ENCODE measurements around the gene LDB2. TPM values are rescaled to one million over a fixed set of nuclear protein-coding genes. Genes with fewer than 3 reads are reported as not detected.

Gene LDB2
- polyA plus RNA-seq, 3 donors, result not detected

DNA sequence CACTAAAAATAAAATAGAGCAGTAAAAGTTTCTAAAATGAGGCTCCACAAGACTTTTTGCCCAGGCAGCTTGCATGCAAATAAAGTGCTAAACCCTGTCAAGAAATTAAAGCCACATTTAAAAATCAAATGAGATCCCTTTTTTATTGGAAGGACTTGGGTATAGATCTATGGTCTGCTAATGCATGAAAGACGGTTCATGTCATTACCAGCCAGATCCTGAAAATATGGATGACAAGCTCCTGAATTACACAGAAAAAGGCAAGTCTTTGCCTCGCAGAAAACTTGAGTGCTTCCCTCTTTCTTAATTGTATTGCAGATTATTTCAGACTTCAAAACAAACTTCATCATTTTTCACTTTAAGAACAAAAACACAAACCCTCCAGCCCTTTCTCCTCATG lies 169.6 kb downstream of the LDB2 start:
- Mint-ChIP-seq H3K4me3 (no peak overlapping the region), H3K36me3 (no peaks in the 10 kb centered on the region), H3K27me3 (ENCODE audit: low read depth in 3 of 3) (no peaks in the 10 kb centered on the region), H3K4me1 (no peaks in the 10 kb centered on the region), H3K27ac (no peak overlapping the region), H3K9me3 (peaks cover 0 to 5% (median 3%) of the 10 kb centered on the region in 7 donors)
- H3K4me1 ChIP-seq (ENCODE audit: control insufficient read depth in 1 of 2, insufficient read depth in 2 of 2, low read length in 2 of 2), result no peaks in the 10 kb centered on the region
- no peaks in the 10 kb centered on the region for H3K27me3 ChIP-seq (ENCODE audit: control insufficient read depth in 2 of 2, insufficient read depth in 2 of 2, low read length in 2 of 2)
- H3K27ac ChIP-seq (ENCODE audit: low read depth in 1 of 2, low read length in 2 of 2), result no peak overlapping the region
- no peak overlapping the region for H3K4me2 ChIP-seq (replicated peaks; ENCODE audit: extremely low read depth, low read length, poor library complexity, severe bottlenecking)
- no peaks in the 10 kb centered on the region for H3K36me3 ChIP-seq (replicated peaks in 1 of 2; ENCODE audit: control insufficient read depth in 1 of 2, insufficient read depth in 2 of 2, low read length in 2 of 2)
- no peak overlapping the region for H3K4me3 ChIP-seq (replicated peaks in 1 of 3; ENCODE audit: low read depth in 2 of 3, low read length in 3 of 3)
- no peaks in the 10 kb centered on the region for H4K20me1 ChIP-seq (ENCODE audit: insufficient read depth, low read length)
- no peak for DNase-seq
- H3K79me2 ChIP-seq (ENCODE audit: insufficient read depth, low read length), result no peaks in the 10 kb centered on the region
- 80% methylated on average over 1 of the region's 2 CpGs for WGBS (ENCODE audit: insufficient coverage)
- no peak overlapping the region for H2AFZ ChIP-seq (ENCODE audit: insufficient read depth, low read depth, low read length, poor library complexity, severe bottlenecking)
- H3K9ac ChIP-seq (ENCODE audit: insufficient read depth, low read length, poor library complexity, severe bottlenecking), result no peak overlapping the region
- TF ChIP-seq, protein P1, sequence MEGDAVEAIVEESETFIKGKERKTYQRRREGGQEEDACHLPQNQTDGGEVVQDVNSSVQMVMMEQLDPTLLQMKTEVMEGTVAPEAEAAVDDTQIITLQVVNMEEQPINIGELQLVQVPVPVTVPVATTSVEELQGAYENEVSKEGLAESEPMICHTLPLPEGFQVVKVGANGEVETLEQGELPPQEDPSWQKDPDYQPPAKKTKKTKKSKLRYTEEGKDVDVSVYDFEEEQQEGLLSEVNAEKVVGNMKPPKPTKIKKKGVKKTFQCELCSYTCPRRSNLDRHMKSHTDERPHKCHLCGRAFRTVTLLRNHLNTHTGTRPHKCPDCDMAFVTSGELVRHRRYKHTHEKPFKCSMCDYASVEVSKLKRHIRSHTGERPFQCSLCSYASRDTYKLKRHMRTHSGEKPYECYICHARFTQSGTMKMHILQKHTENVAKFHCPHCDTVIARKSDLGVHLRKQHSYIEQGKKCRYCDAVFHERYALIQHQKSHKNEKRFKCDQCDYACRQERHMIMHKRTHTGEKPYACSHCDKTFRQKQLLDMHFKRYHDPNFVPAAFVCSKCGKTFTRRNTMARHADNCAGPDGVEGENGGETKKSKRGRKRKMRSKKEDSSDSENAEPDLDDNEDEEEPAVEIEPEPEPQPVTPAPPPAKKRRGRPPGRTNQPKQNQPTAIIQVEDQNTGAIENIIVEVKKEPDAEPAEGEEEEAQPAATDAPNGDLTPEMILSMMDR (IDR thresholded peaks at IDR 0.05), result no peak
- intact Hi-C loops (cut with micrococcal nuclease), result no loop called here
- H3K9me3 ChIP-seq (replicated peaks in 1 of 2; ENCODE audit: control insufficient read depth in 1 of 2, insufficient read depth in 1 of 2, low read length in 2 of 2), result peaks cover 5% of the 10 kb centered on the region in 2 donors

DNA sequence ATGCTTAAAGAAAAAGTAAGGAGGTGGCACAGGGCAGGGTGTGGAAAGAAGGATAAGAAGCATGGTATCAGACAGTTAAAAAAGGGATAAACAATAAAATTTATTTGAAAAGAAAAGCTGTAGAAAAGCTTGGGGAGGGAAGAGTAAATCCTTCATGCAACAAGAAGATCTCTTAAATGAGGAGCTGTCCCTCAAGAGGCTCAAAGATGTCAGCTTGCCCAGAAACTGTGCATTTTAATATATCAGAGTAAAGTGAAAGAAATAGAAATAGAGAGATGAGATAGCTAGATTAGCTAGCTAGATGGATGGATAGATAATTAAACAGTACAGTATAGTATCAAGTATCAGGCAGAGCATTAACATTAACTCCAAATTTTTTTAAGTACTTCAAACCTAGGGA lies 170.3 kb downstream of the LDB2 start:
- H3K4me3 ChIP-seq (replicated peaks in 1 of 3; ENCODE audit: low read depth in 2 of 3, low read length in 3 of 3), result no peak overlapping the region
- TF ChIP-seq, protein P1 (IDR thresholded peaks at IDR 0.05), result no peak
- Mint-ChIP-seq H3K4me1 (no peaks in the 10 kb centered on the region), H3K27me3 (ENCODE audit: low read depth in 3 of 3) (no peaks in the 10 kb centered on the region), H3K4me3 (no peak overlapping the region), H3K36me3 (no peaks in the 10 kb centered on the region), H3K27ac (no peak overlapping the region), H3K9me3 (peaks cover 3 to 11% (median 5%) of the 10 kb centered on the region in 7 donors)
- no peak overlapping the region for H2AFZ ChIP-seq (ENCODE audit: insufficient read depth, low read depth, low read length, poor library complexity, severe bottlenecking)
- no peaks in the 10 kb centered on the region for H4K20me1 ChIP-seq (ENCODE audit: insufficient read depth, low read length)
- no peak overlapping the region for H3K27ac ChIP-seq (ENCODE audit: low read depth in 1 of 2, low read length in 2 of 2)
- no peaks in the 10 kb centered on the region for H3K36me3 ChIP-seq (replicated peaks in 1 of 2; ENCODE audit: control insufficient read depth in 1 of 2, insufficient read depth in 2 of 2, low read length in 2 of 2)
- DNase-seq, result no peak
- H3K79me2 ChIP-seq (ENCODE audit: insufficient read depth, low read length), result no peaks in the 10 kb centered on the region
- no peaks in the 10 kb centered on the region for H3K4me1 ChIP-seq (ENCODE audit: control insufficient read depth in 1 of 2, insufficient read depth in 2 of 2, low read length in 2 of 2)
- intact Hi-C loops (cut with micrococcal nuclease), result no loop called here
- no peak overlapping the region for H3K4me2 ChIP-seq (replicated peaks; ENCODE audit: extremely low read depth, low read length, poor library complexity, severe bottlenecking)
- H3K27me3 ChIP-seq (ENCODE audit: control insufficient read depth in 2 of 2, insufficient read depth in 2 of 2, low read length in 2 of 2), result no peaks in the 10 kb centered on the region
- no peak overlapping the region for H3K9ac ChIP-seq (ENCODE audit: insufficient read depth, low read length, poor library complexity, severe bottlenecking)
- peaks cover 5% of the 10 kb centered on the region in 2 donors for H3K9me3 ChIP-seq (replicated peaks in 1 of 2; ENCODE audit: control insufficient read depth in 1 of 2, insufficient read depth in 1 of 2, low read length in 2 of 2)

Data from CD14-positive monocyte (primary cell).